GM12875 (cell line): ENCODE results near the gene TMED10.

Experiments
- H3K4me3 ChIP-seq: one replicate; pipeline ENCODE4 v1.5.1; 2011; ENCODE audit warnings: low read depth, low read length, control low read depth
- CTCF ChIP-seq: IDR thresholded peaks from 2 replicates; pipeline ENCODE4 v1.5.1; 2011; ENCODE audit warnings: low read depth, mild to moderate bottlenecking, control low read depth, inconsistent platforms, low read length, moderate library complexity, borderline replicate concordance; ENCODE audit not compliant: insufficient read depth

The TMED10 gene

GRCh38 chr14:75196064-75196463 lies 19.7 kb upstream of the TMED10 start:
- no peak overlapping the region for H3K4me3 ChIP-seq
- TF ChIP-seq CTCF, result no peak

DNA sequence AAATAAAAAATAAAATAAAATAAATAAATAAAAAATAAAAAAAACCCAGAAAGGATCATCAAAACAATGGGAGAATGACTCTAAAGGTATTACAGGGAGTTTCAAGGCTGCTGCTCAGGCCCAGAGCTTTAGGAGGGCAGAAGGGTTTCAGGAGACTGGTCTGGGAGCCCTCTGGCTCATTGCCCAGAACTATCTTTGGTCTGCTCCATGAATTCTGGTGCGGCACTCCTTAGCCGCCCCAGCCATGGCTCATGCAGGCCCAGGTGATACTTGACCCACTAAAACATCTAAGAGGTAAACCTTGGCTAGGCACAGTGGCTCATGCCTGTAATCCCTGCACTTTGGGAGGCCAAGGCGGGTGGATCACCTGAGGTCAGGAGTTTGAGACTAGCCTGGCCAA lies 14.7 kb upstream of the TMED10 start:
- no peak overlapping the region for H3K4me3 ChIP-seq
- TF ChIP-seq CTCF, result no peak

DNA sequence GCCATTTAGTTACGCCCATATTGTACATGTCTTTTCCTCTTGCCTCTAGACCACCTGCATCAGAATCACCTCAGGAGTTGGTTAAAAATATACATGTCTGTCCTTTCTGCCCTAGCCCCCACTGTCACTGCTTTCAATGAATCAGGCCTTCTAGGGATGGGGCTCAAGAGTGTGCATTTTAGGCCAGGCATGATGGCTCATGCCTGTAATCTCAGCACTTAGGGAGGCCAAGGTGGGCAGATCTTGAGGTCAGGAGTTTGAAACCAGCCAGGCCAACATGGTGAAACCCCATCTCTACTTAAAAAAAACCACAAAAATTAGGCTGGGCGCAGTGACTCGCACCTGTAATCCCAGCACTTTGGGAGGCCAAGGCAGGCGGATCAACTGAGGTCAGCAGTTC lies 13.6 kb upstream of the TMED10 start:
- H3K4me3 ChIP-seq, result no peak overlapping the region
- no peak for TF ChIP-seq CTCF

- no peak overlapping the region for H3K4me3 ChIP-seq
- no peak for TF ChIP-seq CTCF
Observed at GRCh38 chr14:75188520-75189268, 12.3 kb upstream of the TMED10 start.

GRCh38 chr14:75188086-75188485 lies 11.7 kb upstream of the TMED10 start:
- H3K4me3 ChIP-seq, result no peak overlapping the region

DNA sequence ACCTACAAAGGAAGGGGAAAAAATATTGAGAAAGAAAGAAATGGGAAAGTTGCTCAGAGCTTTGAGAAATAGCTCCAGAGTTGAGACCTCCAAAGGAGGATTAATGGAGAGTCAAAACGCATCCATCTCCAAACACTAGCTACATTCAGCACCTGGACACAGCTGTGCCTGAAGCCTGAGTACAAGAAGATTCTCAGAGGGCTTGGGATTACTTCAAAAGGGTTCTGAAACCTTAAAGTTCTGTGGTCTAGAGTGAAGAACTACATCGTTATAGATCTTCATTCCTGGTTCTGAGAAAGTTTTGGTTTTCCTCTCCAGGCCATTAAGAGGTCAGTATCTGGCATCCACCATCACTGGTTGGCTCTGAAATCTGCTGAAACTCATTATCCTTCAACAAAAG lies 10.5 kb upstream of the TMED10 start:
- TF ChIP-seq CTCF, result no peak
- H3K4me3 ChIP-seq, result no peak overlapping the region

More at GRCh38 chr14:75188086-75188485, 11.7 kb upstream of the TMED10 start:
- TF ChIP-seq CTCF, result no peak
